Raji (cell line): Measurements from ENCODE around the gene TRIM64C.
"Not testable (repeated sequence)": the region's sequence is repeated elsewhere in the genome, so short reads cannot be mapped to it uniquely, and the experiment has no call there.

ENCODE experiments used
- POLR2A ChIP-seq: IDR thresholded peaks from 2 replicates; pipeline ENCODE4 v1.6.1; 2011; ENCODE audit warnings: low read depth, low read length, control low read depth; ENCODE audit not compliant: insufficient read depth

The TRIM64C gene, protein sequence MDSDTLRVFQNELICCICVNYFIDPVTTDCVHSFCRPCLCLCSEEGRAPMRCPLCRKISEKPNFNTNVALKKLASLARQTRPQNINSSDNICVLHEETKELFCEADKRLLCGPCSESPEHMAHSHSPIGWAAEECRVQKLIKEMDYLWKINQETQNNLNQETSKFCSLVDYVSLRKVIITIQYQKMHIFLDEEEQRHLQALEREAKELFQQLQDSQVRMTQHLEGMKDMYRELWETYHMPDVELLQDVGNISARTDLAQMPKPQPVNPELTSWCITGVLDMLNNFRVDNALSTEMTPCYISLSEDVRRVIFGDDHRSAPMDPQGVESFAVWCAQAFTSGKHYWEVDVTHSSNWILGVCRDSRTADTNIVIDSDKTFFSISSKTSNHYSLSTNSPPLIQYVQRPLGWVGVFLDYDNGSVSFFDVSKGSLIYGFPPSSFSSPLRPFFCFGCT

DNA sequence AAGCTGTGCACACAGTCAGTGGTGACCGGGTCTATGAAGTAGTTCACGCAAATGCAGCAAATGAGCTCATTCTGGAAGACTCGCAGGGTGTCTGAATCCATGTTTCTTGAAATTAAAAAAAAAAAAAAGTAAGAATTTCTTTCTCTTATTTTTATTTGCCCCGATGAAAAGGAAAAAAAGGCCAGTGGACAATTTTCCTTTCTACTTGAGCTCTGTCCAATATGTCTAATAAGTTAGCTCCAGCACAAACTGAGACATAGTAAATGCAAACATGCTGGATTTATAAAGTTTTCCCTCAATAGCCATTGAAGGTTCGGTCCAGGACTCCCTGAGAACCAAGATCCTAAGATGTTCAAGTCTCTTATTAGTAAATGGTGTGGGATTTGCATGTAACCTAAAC lies at the start of gene TRIM64C:
Gene TRIM64C (minus strand): TSS at position 101 of the 400 bp plus-strand sequence. CDS start 0 bp downstream, at position 101.
- not testable (repeated sequence) for TF ChIP-seq POLR2A

GRCh38 chr11:49028523-49028922 lies 30.4 kb downstream of the TRIM64C start, which contains the start of gene TRIM49B:
Gene TRIM49B (plus strand): TSS chr11:49028823. CDS start chr11:49031600, 2,777 bp downstream.
- not testable (repeated sequence) for TF ChIP-seq POLR2A
